ENCODE results near the gene ZNF154.

The ZNF154 gene

GRCh38 chr19:57687363-57688010, 21.5 kb downstream of the ZNF154 start:
- no peak overlapping the region for H3K4me3 ChIP-seq (ENCODE audit: low read depth, low read length)
- ChIA-PET CTCF (no interaction called here), POLR2A (no interaction called here)
- DNase-seq (ENCODE audit: low read depth, low spot score): no peak
- TF ChIP-seq, protein P1, sequence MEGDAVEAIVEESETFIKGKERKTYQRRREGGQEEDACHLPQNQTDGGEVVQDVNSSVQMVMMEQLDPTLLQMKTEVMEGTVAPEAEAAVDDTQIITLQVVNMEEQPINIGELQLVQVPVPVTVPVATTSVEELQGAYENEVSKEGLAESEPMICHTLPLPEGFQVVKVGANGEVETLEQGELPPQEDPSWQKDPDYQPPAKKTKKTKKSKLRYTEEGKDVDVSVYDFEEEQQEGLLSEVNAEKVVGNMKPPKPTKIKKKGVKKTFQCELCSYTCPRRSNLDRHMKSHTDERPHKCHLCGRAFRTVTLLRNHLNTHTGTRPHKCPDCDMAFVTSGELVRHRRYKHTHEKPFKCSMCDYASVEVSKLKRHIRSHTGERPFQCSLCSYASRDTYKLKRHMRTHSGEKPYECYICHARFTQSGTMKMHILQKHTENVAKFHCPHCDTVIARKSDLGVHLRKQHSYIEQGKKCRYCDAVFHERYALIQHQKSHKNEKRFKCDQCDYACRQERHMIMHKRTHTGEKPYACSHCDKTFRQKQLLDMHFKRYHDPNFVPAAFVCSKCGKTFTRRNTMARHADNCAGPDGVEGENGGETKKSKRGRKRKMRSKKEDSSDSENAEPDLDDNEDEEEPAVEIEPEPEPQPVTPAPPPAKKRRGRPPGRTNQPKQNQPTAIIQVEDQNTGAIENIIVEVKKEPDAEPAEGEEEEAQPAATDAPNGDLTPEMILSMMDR (IDR thresholded peaks at IDR 0.05; ENCODE audit: insufficient read depth, low read length, missing control alignments): no peak

DNA sequence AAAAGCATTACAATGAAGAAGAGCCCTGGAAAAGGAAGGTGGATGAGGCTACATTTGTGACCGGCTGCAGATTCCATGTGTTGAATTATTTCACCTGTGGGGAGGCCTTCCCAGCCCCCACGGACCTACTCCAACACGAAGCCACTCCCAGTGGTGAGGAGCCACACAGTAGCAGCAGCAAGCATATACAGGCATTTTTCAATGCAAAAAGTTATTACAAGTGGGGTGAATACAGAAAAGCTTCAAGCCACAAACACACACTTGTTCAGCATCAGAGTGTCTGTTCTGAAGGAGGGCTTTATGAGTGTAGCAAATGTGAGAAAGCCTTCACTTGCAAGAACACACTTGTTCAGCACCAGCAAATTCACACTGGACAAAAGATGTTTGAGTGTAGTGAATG, 22.3 kb downstream of the ZNF154 start:
- no peak for DNase-seq (ENCODE audit: low read depth, low spot score)
- TF ChIP-seq, protein P1 (IDR thresholded peaks at IDR 0.05; ENCODE audit: insufficient read depth, low read length, missing control alignments): no peak
- ChIA-PET CTCF (no interaction called here), POLR2A (no interaction called here)
- H3K4me3 ChIP-seq (ENCODE audit: low read depth, low read length): no peak overlapping the region

DNA sequence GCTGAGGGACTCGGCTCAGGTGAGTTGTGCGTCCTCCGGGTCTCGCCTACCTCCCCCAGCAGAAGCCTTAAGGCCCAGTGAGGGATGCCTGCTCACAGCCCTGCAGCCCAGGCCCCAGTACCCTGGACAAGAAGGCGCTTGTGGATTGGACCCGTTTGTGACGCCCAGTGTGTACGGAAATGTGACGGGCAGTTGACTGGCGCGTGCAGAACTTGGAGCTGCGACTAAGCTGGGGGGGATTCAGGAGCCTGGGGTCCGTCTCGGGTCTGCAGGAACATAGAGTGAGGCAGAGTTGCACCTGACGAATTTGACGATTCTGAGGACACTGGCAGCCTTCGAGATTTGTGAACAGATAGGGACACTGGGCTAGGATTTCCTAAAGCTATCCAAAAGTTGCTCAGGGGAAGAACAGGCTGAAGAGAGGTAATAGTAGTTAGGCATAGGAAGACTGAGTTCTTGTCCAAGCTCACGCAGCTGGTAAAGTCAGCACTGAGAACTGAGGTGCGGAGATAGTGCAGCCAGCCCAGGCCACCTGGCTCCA, 26.7 kb downstream of the ZNF154 start:
- no peak for DNase-seq (ENCODE audit: low read depth, low spot score)
- POLR2A ChIA-PET: interaction anchor here (0.9 to 1.0 kb wide), 3 partner anchors 25 to 468 kb away, joined by 3 read pairs; partner anchors contain the start of gene ZNF329
- CTCF ChIA-PET: interaction anchor here (0.9 kb wide), 1 partner anchor 50 kb away, joined by 4 read pairs; the partner anchor contains the start of gene ZNF211
- TF ChIP-seq, protein P1 (IDR thresholded peaks at IDR 0.05; ENCODE audit: insufficient read depth, low read length, missing control alignments): no peak
- H3K4me3 ChIP-seq (ENCODE audit: low read depth, low read length): peak overlapping the region; percentile 98

DNA sequence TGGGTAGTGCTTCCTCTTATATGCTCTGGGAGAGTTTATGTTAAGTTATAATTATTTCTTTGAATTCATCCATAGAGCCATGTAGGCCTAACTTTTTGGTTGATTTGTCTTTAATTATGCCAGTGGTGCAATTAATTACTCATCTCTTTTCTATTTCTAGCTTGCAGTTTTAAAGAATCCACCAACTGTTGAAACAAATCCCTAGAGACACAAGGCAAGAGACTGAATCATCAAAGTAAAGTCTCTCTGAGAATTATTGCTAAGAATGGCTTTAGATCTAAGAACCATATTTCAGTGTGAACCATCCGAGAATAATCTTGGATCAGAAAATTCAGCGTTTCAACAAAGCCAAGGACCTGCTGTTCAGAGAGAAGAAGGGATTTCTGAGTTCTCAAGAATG, 33.1 kb downstream of the ZNF154 start:
- ChIA-PET CTCF (no interaction called here), POLR2A (no interaction called here)
- TF ChIP-seq, protein P1 (IDR thresholded peaks at IDR 0.05; ENCODE audit: insufficient read depth, low read length, missing control alignments): no peak
- no peak overlapping the region for H3K4me3 ChIP-seq (ENCODE audit: low read depth, low read length)
- DNase-seq (ENCODE audit: low read depth, low spot score): peak; percentile 28

- no peak overlapping the region for H3K4me3 ChIP-seq (ENCODE audit: low read depth, low read length)
- CTCF ChIA-PET: no interaction called here
- no peak for DNase-seq (ENCODE audit: low read depth, low spot score)
- POLR2A ChIA-PET: no interaction called here
- TF ChIP-seq, protein P1 (IDR thresholded peaks at IDR 0.05; ENCODE audit: insufficient read depth, low read length, missing control alignments): no peak
Observed at GRCh38 chr19:57672466-57672865, 36.5 kb downstream of the ZNF154 start.

- no peak for DNase-seq (ENCODE audit: low read depth, low spot score)
- CTCF ChIA-PET: no interaction called here
- POLR2A ChIA-PET: no interaction called here
- TF ChIP-seq, protein P1 (IDR thresholded peaks at IDR 0.05; ENCODE audit: insufficient read depth, low read length, missing control alignments): no peak
- H3K4me3 ChIP-seq (ENCODE audit: low read depth, low read length): no peak overlapping the region
Observed at GRCh38 chr19:57671124-57671895, 37.7 kb downstream of the ZNF154 start.
